ENCODE data around the gene IFNAR1.
"Not testable (repeated sequence)": the region's sequence is repeated elsewhere in the genome, so short reads cannot be mapped to it uniquely, and the experiment has no call there.

The IFNAR1 gene

GRCh38 chr21:33360281-33360680 lies 35.5 kb downstream of the IFNAR1 start:
- DNase-seq (ENCODE audit: extremely low read depth, low read depth), result no peak
- no peak for TF ChIP-seq CTCF (IDR thresholded peaks at IDR 0.05; ENCODE audit: low read depth, low read length)

DNA sequence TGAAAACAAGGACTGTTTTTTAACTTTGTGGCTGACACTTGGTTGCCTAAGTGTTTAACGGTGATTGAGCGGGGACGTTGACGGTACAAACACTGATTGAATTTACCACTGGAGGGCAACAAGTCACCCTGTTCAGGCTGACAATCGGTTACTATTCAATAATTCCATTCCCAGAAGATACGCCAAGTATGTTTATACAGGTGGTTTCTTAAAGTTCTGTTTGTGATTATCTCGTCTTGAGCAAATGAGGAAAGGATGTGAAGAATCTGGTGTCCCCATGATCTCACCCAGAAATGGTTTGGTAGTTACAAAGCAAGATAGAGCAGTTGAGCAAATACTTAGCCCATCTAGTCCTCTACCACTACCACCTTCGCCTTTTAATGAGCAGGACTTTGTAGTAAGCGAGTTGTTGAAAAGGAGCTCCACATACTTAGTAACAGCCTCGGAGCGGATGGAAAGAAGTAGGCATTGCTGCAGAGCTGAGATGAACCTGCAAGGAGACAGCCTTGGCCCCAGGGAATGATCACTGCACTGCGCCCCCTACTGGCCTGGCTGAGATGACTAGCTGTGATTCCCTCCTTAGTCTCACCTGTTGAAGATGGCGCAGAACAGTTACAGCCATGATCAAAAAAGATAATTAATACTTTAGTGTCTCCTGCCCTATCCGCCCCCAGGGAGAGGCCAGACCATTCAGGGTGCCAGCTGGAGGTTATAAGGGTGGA lies 36.3 kb downstream of the IFNAR1 start:
- no peak for DNase-seq (ENCODE audit: extremely low read depth, low read depth)

DNA sequence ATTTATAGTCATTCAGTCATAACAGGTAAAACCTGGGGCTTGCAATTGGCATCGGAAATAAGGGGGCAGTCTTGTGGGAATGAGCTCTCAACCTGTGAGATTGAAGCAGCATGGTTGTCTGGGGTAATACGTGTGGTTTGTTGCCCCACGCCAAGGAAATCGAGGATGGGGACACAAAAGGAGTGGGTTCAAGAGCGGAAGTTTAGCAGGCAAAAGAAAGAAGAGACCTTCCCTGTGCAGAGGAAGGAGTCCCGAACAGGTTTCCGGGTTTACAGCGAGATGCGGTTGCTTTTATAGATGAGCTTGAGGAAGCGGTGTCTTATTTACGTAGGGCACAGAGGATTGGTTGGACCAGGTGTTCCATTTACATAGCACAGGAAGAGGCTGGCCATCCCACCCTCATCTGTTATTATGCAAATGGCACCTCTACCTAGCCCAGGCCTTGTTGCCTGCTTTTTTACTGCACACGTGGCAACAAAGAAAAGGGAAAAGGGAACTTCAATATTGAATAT lies 37.3 kb downstream of the IFNAR1 start:
- no peak for TF ChIP-seq CTCF (IDR thresholded peaks at IDR 0.05; ENCODE audit: low read depth, low read length)
- no peak for DNase-seq (ENCODE audit: extremely low read depth, low read depth)

More for the DNA sequence above, 36.3 kb downstream of the IFNAR1 start:
- TF ChIP-seq CTCF (IDR thresholded peaks at IDR 0.05; ENCODE audit: low read depth, low read length), result peak; percentile 88

GRCh38 chr21:33363911-33364609 lies 39.3 kb downstream of the IFNAR1 start:
- not testable (repeated sequence) for DNase-seq (ENCODE audit: extremely low read depth, low read depth)

DNA sequence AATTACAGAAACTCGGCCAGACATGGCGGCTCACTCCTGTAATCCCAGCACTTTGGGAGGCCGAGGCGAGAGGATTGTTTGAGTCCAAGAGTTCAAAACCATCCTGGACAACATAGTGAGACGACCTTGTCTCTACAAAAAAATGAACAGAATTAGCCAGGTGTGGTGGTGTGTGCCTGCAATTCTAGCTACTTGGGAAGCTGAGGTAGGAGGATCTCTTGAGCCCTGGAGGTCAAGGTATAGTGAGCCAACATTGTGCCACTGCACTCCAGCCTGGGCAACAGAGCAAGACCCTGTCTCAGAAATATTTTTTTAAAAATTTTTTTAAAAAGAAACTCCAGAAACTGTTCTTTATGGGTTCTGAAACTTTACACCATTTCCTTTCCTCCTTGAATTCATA lies 40.1 kb downstream of the IFNAR1 start:
- DNase-seq (ENCODE audit: extremely low read depth, low read depth), result no peak
- no peak for TF ChIP-seq CTCF (IDR thresholded peaks at IDR 0.05; ENCODE audit: low read depth, low read length)

DNA sequence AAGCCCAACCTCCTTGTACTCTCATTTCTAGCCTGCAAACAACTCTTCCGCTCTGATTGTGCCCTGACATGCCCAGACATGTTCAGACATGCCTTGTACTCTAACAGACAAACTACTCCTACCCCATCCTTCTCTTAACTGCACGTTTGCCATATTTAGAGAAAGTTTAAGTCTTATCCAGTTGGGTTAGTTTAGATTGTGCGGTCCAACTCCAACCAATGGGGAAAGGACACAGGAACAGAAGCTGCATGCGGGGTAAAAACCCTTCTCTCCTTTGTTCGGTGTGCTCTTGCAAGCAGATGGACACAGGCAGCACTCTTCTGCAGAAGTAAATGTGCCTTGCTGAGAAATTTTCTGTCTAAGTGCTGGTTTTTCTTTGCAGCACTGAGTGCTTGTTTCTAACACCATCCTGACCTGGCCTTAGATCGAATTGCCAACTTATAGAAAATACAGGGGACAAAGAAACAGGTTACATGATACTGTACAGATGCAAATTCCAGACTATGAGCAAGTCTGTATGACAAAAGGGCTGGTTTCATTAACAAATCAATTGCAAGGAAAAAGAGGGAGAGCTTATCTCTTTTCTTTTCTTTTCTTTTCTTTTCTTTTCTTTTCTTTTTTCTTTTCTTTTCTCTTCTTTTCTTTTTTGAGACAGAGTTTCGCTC lies 42.7 kb downstream of the IFNAR1 start:
- no peak for TF ChIP-seq CTCF (IDR thresholded peaks at IDR 0.05; ENCODE audit: low read depth, low read length)
- no peak for DNase-seq (ENCODE audit: extremely low read depth, low read depth)

DNA sequence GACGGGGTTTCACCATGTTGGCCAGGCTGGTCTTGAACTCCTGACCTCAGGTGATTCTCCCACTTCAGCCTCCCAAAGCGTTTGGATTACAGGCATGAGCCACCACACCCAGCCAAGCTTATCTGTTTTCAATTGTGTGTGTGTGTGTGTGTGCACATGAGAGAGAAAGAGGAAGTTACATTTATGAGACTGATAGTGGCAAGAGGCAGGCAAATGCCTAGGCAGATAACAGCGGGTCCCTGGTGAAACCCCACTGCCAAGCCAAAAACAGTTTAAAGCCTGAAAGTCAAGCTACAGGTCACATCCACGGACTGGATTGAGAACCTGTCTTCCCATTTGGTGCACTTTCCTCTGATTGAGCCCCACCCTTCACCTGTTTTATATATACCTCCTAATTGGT lies 43.4 kb downstream of the IFNAR1 start:
- TF ChIP-seq CTCF (IDR thresholded peaks at IDR 0.05; ENCODE audit: low read depth, low read length), result no peak

More for the DNA sequence above, 43.4 kb downstream of the IFNAR1 start:
- no peak for DNase-seq (ENCODE audit: extremely low read depth, low read depth)

Measured in AG09319 (cell line).